Measurements from ENCODE around the gene ARPC1A. TPM values are rescaled to one million over a fixed set of nuclear protein-coding genes. Genes with fewer than 3 reads are reported as not detected.

The ARPC1A gene
- polyA plus RNA-seq, 1 of the 3 experiments (the other 2 are of a cell fraction), result 306 TPM

- CTCF ChIA-PET, result interaction anchor here (0.7 to 3.2 kb wide), 7 partner anchors 15 to 522 kb away, joined by 3 to 11 read pairs (median 3); no protein-coding TSS in a partner anchor
- 96% methylated on average over 8 of the region's 8 CpGs for WGBS (ENCODE audit: low lambda C conversion rate)
Observed at GRCh38 chr7:99392046-99392445, 66.3 kb downstream of the ARPC1A start.

More at GRCh38 chr7:99392046-99392445, 66.3 kb downstream of the ARPC1A start:
- no peaks in the 10 kb centered on the region for H3K27me3 ChIP-seq (ENCODE audit: insufficient read depth)
- no peak overlapping the region; a peak in 1 of 4 replicates for H3K27ac ChIP-seq (ENCODE audit: low read depth in 2 of 2, low read length in 1 of 2)
- no peak for DNase-seq
- H2AFZ ChIP-seq (ENCODE audit: low read depth), result no peak overlapping the region
- peaks cover 18% of the 10 kb centered on the region; the same call in 1 of the 2 replicates for H3K79me2 ChIP-seq (ENCODE audit: insufficient read depth)
- no peak overlapping the region for H3K4me2 ChIP-seq
- H3K4me1 ChIP-seq (ENCODE audit: control insufficient read depth in 1 of 2, insufficient read depth in 2 of 2, low read depth in 1 of 2, low read length in 1 of 2), result peaks cover 0 to 17% of the 10 kb centered on the region in 2 experiments; a peak in 1 of 4 replicates
- no peak overlapping the region for H3K9ac ChIP-seq
- peaks cover 40% of the 10 kb centered on the region for H4K20me1 ChIP-seq (ENCODE audit: insufficient read depth)
- H3K4me3 ChIP-seq (ENCODE audit: low read depth in 2 of 2, low read length in 1 of 2), result peak overlapping the region in 1 of 2 experiments; percentile 41; a peak in 2 of 4 replicates
- TF ChIP-seq ELF1 (IDR thresholded peaks at IDR 0.05) (no peak), TEAD4 (IDR thresholded peaks at IDR 0.05; ENCODE audit: borderline replicate concordance, insufficient read depth) (no peak), NFIC (IDR thresholded peaks at IDR 0.05; ENCODE audit: borderline replicate concordance) (no peak), FOSL2 (IDR thresholded peaks at IDR 0.05; ENCODE audit: borderline replicate concordance, low read depth) (no peak), YY1 (IDR thresholded peaks at IDR 0.05; ENCODE audit: low read depth) (no peak), SMC3 (IDR thresholded peaks at IDR 0.05; ENCODE audit: low read depth, low read length) (no peak), SIN3A (IDR thresholded peaks at IDR 0.05; ENCODE audit: borderline replicate concordance, low read depth, low read length) (no peak), REST (IDR thresholded peaks at IDR 0.05; ENCODE audit: low read depth, low read length) (no peak), GABPA (IDR thresholded peaks at IDR 0.05; ENCODE audit: low read depth) (no peak), IRF3 (IDR thresholded peaks at IDR 0.05; ENCODE audit: low read depth, low read length) (no peak), CTCF (IDR thresholded peaks at IDR 0.05) (no peak), GATA2 (CRISPR knock-in tag; IDR thresholded peaks at IDR 0.05) (no peak), ZBTB33 (IDR thresholded peaks at IDR 0.05; ENCODE audit: borderline replicate concordance, low read depth) (no peak), NRF1 (IDR thresholded peaks at IDR 0.05; ENCODE audit: low read depth, low read length) (no peak), CHD2 (IDR thresholded peaks at IDR 0.05; ENCODE audit: low read length, partially characterized antibody) (no peak), USF2 (IDR thresholded peaks at IDR 0.05; ENCODE audit: borderline replicate concordance, low read depth, low read length) (no peak), PBX3 (IDR thresholded peaks at IDR 0.05) (no peak; the same call in 1 of the 2 replicates), MAX (IDR thresholded peaks at IDR 0.05; ENCODE audit: low read depth) (no peak), TCF12 (IDR thresholded peaks at IDR 0.05) (no peak)
- POLR2A ChIA-PET, result interaction anchor here (0.9 to 10.2 kb wide), 7 partner anchors 10 to 224 kb away, joined by 3 to 102 read pairs (median 4); partner anchors contain the start of genes BUD31, PDAP1, ZNF655 and ZSCAN25
- no peaks in the 10 kb centered on the region for H3K9me3 ChIP-seq
- peaks cover 68% of the 10 kb centered on the region for H3F3A ChIP-seq (replicated peaks; ENCODE audit: insufficient read depth)
- H3K36me3 ChIP-seq (replicated peaks in 1 of 2; ENCODE audit: control insufficient read depth in 1 of 2, insufficient read depth in 2 of 2, low read length in 1 of 2), result peaks cover 57 to 73% of the 10 kb centered on the region in 2 experiments
- no peaks in the 10 kb centered on the region for H3K9me2 ChIP-seq

Data from SK-N-SH (cell line).